DMS153 treated with DMSO at 0.1 percent for 48 hours (cell line): Measurements from ENCODE around the gene ENTPD1.
"Not testable (repeated sequence)": the region's sequence is repeated elsewhere in the genome, so short reads cannot be mapped to it uniquely, and the experiment has no call there.

Experiments used
- DNase-seq: peaks from one replicate; lab custom pipeline; 2025; ENCODE audit not compliant: unreplicated experiment; lab: John Stamatoyannopoulos, UW

Gene ENTPD1

DNA sequence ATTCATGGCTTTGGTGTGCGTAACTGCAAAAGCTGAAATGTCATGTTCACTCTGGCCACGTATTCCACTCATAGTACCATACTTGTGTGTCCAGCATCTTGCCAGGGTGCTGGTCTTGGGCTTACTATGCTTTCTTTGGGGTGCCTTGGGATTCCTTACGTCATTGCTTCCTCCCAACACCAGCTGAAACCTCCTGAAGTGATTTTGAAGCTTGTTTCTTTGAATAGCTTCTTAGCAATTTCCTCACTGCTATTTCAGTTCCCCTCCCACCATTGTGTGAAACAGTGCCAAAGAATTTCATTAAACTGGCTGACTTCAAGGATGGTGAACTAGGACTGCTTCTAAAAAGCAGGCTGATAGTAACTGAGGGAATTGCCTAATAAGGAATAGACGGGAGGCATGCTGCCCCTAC lies 36.9 kb downstream of the ENTPD1 start:
- no peak for DNase-seq

DNA sequence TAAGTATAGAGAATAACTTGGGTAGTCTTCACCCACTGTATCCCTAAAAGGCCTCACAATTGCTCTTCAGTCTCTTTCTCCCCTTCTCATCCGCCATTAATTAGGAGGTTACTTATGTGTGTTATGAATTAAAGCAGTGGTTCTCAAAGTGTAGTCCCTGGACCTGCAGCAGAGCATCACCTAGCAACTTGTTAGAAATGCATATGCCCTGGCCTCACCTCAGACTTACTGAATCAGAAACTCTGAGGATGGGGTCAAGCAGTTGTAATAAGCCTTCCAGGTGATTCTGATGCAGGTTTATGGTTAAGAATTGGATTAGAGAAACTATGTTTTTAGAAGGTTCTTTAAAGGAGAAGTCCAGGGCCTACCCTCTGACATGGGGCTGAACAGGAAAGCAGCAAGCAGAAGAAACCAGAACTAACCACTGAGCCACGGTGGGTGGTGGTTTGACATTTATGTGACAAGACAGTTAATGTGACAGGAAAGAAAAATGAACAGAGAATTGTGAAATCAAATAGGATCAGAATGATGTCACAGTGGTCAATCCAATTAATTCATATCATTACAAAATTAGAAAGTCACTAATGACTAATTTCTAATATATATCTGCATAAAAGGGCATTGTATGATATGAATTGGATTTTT lies 37.6 kb downstream of the ENTPD1 start:
- DNase-seq = no peak

DNA sequence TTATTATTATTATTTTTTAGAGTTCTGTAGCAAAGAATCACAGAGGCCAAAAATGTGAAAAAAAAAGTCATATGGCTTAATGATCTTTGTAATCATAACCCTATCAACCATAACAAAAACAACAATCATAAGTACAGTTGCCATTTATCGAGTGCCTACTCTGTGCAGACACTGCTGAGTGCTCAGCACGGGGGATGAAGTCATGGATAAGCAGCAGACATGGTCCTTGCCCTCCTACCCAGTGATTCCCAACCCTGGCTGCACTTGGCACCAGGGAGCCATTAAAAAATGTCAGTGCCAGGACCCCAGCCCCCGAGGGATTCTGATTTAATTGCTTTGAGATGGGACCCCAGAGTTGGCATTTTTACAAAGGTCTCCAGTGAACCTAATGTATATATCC lies 38.2 kb downstream of the ENTPD1 start:
- no peak for DNase-seq

DNA sequence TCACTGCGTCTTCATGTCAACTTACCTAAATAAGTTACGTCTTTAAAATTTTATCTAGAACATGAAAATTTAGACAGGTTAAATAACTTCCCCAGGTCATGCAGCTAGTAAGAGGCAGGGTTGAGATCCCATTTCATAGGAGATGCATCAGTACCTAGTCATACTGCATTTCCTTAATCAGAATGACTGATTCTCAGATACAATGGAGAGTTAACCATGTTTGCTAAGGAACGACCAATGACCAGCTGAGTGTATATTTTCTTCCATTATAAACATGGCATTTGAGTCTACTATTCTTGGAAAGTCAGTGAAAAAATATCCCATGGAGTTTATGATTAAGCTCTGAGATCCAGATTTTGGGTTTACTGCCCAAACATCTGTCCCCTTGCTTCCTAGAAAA lies 39.6 kb downstream of the ENTPD1 start:
- no peak for DNase-seq

DNA sequence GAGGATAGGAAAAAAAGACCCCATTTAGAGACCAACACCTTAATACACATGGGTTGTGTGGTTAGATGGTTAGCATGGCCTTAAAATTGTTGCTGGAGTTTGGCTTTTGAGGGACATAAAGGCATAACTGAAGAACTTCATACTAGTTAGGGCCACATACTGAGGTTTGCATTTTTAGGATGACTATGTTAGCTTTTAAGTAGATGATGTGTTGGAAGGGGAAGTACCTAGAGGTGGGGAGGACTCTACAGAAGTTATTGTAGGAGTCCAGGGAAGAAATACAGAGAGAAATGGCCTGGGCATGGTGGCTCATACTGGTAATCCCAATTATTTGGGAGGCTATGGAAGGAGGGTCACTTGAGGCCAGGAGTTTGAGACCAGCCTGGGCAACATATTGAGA lies 40.5 kb downstream of the ENTPD1 start:
- no peak for DNase-seq

DNA sequence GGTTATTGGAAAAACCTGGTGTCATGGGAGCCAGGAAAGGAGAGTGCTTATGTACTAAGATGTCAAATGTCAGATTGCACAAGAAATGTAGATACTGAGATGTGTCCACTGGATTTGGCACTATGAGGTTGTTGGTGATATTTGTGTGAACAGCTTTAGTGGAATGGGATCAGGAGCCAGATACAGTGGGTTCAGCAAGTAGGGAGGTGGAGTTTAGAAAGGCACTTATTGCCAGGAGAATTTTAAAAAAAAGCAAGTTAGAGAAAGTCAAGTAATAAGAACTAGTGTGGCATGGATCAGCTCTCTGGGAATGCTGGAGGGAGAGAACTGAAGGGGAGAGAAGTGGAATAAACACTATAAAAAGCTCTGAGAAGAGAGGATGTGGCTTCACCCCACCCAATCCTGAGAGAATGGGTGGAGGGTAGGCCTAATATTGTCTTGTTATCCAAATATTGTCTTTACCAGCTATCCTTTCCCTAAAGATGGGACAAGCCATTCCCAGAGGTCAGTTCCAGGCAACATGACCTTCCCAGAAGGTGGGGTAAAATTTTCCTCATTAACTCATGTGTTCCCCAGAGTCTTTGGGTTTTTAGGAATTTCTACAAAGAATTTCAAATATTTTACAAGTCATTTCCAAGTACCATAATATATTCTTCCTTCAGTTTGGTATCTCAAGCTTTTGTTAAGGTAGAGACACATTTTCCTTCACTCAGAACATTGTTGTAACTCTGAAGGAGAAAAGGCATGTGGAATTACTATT lies 42.3 kb downstream of the ENTPD1 start:
- no peak for DNase-seq

DNA sequence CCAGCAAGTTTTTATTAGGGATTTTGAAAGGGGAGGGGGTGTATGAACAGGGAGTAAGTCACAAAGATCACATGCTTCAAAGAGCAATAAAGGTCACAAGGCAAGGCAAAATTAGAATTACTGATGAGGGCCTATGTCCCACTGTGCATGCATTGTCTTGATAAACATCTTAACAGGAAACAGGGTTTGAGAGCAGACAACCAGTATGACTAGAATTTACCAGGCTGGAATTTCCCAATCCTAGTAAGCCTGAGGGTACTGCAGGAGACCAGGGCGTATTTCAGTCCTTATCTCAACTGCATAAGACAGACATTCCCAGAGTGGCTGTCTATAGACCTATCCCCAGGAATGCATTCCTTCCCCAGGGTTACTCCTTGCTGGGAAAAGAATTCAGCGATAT lies 44.3 kb downstream of the ENTPD1 start:
- not testable (repeated sequence) for DNase-seq

DNA sequence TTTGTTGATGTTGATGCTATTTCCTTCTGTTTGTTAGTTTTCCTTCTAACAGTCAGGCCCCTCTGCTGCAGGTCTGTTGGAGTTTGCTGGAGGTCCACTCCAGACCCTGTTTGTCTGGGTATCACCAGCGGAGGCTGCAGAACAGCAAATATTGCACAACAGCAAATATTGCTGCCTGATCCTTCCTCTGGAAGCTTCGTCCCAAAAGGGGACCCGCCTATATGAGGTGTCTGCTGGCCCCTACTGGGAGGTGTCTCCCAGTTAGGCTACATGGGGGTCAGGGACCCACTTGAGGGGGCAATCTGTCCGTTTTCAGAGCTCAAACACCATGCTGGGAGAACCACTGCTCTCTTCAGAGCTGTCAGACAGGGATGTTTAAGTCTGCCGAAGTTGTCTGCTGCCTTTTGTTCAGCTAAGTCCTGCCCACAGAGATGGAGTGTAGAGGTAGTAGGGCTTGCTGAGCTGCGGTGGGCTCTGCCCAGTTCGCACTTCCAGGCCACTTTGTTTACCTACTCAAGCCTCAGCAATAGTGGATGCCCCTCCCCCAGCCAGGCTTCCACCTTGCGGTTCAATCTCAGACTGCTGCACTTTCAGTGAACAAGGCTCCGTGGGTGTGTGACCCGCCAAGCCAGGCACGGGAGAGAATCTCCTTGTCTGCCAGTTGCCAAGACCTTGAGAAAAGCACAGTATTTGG lies 50.9 kb downstream of the ENTPD1 start:
- not testable (repeated sequence) for DNase-seq

DNA sequence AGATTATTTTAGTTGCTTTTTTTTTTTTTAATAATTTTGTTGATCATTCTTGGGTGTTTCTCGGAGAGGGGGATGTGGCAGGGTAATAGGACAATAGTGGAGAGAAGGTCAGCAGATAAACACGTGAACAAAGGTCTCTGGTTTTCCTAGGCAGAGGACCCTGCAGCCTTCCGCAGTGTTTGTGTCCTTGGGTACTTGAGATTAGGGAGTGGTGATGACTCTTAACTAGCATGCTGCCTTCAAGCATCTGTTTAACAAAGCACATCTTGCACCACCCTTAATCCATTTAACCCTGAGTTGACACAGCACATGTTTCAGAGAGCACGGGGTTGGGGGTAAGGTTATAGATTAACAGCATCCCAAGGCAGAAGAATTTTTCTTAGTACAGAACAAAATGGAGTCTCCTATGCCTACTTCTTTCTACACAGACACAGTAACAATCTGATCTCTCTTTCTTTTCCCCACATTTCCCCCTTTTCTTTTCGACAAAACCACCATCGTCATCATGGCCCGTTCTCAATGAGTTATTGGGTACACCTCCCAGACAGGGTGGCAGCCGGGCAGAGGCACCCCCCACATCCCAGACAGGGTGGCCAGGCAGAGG lies 52.8 kb downstream of the ENTPD1 start:
- DNase-seq = not testable (repeated sequence)

DNA sequence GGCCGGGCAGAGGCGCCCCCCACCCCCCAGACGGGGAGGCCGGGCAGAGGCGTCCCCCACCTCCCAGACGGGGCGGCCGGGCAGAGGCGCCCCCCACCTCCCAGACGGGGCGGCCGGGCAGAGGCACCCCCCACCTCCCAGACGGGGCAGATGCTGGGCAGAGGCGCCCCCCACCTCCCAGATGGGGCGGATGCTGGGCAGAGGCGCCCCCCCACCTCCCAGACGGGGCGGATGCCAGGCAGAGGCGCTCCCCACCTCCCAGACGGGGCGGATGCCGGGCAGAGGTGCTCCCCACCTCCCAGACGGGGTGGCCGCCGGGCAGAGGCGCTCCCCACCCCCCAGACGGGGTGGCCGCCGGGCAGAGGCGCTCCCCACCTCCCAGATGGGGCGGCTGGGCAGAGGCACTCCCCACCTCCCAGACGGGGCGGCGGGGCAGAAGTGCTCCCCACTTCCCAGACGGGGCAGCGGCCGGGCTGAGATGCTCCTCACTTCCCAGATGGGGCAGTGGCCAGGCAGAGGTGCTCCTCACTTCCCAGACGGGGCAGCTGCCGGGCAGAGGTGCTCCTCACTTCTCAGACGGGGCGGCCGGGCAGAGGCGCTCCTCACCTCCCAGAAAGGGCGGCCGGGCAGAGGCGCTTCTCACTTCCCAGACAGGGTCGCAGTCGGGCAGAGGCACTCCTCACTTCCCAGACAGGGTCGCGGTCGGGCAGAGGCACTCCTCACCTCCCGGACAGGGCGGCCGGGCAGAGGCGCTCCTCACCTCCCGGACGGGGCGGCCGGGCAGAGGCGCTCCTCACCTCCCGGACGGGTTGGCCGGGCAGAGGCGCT lies 53.6 kb downstream of the ENTPD1 start:
- DNase-seq = no peak

DNA sequence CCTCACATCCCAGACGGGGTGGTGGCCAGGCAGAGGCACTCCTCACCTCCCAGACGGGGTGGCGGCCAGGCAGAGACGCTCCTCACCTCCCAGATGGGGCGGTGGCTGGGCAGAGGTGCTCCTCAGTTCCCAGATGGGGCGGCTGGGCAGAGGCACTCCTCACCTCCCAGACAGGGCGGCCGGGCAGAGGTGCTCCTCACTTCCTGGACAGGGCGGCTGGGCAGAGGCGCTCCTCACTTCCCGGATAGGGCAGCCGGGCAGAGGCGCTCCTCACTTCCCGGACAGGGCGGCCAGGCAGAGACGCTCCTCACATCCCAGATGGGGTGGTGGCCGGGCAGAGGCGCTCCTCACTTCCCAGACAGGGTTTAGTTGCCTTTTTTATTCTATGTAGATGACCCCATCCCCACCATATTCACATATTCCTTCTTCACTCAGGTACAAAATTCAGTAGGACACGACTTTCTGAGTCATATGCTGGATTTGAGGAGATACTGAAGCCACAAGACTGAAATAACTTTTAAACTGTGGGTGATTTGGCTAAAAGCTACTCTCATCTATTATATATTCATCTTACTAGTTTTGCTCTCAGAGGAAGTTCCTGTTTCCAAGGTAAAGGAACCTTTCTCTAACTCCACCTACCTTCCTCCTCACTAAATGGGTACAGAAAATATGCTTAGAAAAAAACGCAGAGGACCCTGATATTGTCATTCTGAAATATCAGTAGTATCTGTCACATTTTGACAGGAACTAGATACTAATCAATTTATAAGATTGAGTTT lies 54.4 kb downstream of the ENTPD1 start:
- no peak for DNase-seq

DNA sequence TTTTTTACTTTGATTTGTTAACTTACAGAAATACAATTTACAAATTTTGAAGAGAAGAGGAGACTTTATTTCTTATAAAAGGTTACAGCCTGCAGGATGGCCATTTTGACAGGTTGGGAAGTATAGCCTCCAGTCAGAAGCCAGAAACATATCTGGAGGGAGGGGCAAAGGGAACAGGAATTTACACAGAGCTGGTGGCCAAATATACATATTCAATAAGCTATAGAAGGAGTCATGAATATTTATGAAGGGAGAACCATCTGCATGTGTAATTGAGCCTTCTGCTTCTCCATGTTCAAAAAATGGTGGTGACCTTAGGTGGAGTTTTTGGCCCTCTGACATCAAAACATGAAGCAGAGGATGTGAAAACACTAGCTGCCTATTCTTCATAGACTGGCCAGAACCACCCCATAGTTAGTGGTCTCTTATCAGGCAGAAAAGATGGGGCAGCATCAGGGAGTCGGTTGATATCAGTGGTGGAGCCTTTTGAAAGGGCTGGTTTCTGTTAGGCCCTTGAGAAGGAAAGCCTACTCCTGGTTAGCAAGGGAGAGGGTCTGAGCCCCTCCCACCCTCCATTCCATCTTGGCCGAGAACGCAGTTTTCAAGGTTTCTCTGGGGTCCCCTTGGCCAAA lies 57.2 kb downstream of the ENTPD1 start:
- no peak for DNase-seq

DNA sequence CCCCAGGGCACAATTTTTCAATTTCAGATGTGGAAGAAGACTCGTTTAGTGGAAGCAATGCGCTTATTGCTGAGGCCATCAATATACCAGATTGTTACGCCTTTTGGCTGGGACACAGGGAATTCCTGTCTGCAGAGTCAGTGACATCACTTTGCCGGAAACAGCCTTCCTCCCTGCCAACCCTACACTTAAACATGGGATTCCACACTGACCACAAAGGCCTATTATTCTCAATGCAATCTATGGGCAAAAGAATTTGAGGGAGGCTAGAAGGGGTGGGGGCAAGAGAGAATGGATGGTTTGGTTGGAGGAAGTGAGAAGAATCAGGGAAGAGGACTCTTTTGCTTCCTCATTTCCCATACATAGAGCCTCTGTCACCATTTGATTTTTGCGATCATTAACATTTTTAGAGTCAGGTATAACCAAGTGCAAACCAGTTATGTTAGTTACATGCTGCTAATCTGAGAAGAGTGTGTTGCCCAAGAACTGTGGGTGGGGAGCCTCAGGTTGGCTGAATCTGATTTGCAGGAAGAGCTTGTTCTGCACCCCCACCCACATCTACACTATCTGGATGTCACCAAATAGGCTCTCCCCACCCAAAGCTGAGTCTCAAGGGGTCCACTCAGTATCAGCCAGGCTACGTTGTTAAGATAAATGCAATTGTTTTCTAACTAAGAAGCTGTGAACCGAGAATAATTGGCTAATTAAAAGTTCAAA lies 58.2 kb downstream of the ENTPD1 start:
- DNase-seq = no peak

DNA sequence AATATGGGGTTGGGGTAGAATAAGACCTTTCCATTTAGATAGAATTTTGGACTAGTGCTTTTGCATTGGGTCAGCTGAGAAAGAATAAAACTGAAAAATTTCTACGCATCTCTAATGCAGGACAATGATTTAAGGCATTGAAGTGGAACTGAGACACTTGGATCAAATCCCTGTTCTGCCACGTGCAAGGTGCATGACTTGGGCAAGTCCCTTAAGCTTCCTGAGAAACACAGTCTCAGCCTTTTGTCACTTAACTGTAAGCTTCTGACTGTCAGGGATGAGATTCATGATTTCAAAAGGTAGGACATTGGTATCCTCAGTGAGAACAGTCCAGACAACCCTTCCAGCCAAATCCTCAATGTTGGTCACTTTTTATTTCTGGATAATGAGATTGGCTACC lies 59.2 kb downstream of the ENTPD1 start:
- DNase-seq = no peak

DNA sequence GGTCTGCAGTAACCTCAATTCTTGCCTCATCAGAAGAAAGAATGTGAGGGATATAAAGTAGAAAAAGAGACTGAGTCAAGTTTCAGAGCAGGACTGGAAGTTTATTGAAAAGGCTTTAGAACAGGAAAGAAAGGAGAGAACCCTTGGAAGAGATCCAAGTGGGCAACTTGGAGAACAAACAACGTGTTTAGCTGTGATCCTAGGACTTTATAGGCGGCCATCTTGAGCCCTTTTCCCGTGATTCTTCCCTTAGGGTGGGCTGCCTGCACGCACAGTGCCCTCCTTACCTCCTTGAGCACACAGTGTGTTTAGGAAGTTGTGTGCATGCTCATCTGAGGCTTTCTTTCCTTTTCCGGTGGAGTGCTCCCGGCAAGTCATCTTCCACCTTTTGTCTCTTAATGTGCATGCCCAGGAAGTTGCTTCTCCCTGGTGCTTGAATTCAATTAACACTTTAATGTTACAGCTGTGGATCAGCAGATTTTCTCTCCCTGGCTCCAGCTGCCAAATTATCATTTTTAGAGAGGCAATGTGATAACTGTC lies 59.8 kb downstream of the ENTPD1 start:
- no peak for DNase-seq

DNA sequence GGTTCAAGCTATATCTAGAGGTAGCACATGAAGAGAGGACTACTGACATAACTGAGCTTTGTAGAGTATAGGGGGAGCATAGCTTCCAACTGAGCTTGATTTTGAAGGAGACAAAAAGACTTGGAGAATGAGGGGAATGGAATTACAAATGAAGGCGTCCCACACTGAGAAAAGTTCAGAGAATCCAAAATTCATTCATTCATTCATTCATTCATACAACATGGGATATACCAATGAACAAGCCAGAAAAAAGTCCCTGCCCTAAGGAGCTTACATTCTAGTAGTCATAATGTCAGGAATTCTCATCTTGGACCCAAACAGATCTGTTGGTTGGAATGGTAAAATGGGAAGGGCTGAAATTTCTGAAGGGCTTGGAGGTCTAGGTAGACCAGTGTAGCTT lies 62.0 kb downstream of the ENTPD1 start:
- DNase-seq = no peak

DNA sequence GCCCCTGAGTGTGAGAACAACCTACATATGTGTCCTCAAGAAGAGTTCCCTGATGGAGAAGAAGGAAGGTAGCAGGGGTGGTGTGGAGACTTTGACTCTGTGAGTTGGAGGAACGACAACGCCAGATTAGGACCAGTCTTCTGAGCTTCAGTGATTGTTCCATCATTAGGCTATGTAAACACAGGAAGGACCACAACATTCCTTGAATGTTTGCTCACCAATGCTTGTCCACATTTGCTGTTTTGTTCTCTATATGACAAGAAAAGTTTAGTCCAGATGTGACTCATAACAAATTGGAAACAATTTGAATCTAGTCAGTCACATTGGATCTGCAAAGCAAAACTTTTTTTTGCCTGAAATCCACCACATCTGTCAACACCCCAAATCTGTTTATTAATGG lies 62.7 kb downstream of the ENTPD1 start:
- no peak for DNase-seq

DNA sequence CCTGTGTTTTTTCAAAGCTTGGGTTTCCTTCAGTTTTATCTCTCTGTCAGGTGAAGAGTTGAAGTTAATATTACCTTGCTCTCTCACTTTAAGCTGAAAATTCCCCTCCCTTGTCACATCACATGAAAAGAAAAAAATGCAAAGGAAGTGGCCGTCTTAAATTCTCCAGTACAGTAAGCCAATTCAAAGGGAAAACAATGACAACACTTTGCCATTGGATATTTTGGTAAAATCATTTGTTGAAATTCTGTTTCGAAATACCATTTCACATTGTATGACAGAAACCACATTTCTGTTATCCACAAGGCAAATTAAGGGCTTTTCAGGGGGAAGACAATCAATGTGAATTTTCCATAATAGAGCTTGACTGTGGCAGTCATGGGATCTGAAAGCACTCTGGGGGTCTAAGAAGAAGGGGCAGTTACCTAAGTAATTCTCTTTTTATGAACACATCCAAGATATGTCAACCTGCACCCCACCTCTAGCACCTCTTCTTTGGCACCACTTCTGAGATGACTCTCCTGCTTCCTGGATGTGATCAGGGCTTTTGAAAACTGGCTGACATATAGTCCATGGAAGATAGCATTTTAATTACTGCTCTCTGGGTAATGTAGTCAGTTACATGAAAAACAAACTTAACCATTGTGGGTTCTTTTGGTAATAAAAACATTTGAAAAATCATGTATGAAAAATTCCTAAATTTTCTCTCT lies 63.8 kb downstream of the ENTPD1 start:
- no peak for DNase-seq
